Measurements from ENCODE around the gene TNKS2. TPM values are rescaled to one million over a fixed set of nuclear protein-coding genes. Genes with fewer than 3 reads are reported as not detected.

TNKS2 gene
- total and polyA plus RNA-seq, 10 donors, result 12.4 to 78.2 (median 55.6) TPM

DNA sequence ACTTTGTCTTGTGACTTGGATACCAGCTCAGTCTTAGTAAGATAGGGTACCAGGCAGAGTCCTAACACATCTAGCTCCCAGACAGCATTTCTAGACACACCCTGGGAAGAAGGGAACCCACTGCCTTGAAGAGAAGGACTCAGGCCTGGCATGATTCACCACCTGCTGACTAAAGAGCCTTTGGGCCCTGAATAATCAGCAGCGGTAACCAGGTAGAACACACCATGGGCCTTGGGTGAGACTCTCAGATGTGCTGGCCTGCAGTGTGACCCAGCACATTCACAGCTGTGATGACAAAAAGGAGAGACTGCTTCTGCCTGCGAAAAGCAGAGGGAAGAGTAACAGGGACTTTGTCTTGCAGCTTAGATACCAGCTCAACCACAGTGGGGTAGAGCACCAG, 10.4 kb upstream of the TNKS2 start:
- Histone ChIP-seq H3K27me3 (replicated peaks in 1 of 7) (no peaks in the 10 kb centered on the region), H3K4me1 (no peaks in the 10 kb centered on the region), H3K4me3 (no peak overlapping the region), H3K36me3 (no peaks in the 10 kb centered on the region), H3K9me3 (no peaks in the 10 kb centered on the region), H3K27ac (no peak overlapping the region)
- intact Hi-C loops (cut with DNase I; ENCODE audit: low total_unique reads), result no loop called here
- TF ChIP-seq, protein P1, sequence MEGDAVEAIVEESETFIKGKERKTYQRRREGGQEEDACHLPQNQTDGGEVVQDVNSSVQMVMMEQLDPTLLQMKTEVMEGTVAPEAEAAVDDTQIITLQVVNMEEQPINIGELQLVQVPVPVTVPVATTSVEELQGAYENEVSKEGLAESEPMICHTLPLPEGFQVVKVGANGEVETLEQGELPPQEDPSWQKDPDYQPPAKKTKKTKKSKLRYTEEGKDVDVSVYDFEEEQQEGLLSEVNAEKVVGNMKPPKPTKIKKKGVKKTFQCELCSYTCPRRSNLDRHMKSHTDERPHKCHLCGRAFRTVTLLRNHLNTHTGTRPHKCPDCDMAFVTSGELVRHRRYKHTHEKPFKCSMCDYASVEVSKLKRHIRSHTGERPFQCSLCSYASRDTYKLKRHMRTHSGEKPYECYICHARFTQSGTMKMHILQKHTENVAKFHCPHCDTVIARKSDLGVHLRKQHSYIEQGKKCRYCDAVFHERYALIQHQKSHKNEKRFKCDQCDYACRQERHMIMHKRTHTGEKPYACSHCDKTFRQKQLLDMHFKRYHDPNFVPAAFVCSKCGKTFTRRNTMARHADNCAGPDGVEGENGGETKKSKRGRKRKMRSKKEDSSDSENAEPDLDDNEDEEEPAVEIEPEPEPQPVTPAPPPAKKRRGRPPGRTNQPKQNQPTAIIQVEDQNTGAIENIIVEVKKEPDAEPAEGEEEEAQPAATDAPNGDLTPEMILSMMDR (IDR thresholded peaks at IDR 0.05 in 8 of 11, conservative IDR thresholded peaks at IDR 0.05 in 3 of 11), result no peak
- no peak for TF ChIP-seq POLR2AphosphoS5 (IDR thresholded peaks at IDR 0.05)
- TF ChIP-seq POLR2A (IDR thresholded peaks at IDR 0.05), result no peak
- WGBS, 5 donors, result 77 to 100% (median 97%) methylated on average over 2 of the region's 2 CpGs
- no peak for DNase-seq

DNA sequence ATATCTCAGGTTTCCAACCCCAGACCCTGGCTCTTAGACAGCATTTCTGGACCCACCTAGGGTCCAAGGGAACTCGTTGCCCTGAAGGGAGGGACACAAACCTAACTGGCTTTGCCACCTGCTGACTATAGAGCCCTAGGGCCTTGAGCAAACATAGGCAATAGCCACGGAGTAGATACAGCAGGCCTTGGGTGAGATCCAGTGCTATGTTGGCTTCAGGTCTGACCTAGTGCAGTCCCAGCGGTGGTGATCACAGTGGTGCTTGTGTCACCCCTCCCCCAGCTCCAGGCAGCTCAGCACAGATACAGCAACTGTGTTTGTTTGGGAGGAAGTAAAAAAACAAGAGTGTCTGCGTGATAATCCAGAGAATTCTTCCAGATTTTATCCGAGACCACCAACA, 9.7 kb upstream of the TNKS2 start:
- no peak for TF ChIP-seq POLR2AphosphoS5 (IDR thresholded peaks at IDR 0.05)
- TF ChIP-seq, protein P1 (IDR thresholded peaks at IDR 0.05 in 8 of 11, conservative IDR thresholded peaks at IDR 0.05 in 3 of 11), result no peak
- no peak for TF ChIP-seq POLR2A (IDR thresholded peaks at IDR 0.05)
- intact Hi-C loops (cut with DNase I; ENCODE audit: low total_unique reads), result no loop called here

DNA sequence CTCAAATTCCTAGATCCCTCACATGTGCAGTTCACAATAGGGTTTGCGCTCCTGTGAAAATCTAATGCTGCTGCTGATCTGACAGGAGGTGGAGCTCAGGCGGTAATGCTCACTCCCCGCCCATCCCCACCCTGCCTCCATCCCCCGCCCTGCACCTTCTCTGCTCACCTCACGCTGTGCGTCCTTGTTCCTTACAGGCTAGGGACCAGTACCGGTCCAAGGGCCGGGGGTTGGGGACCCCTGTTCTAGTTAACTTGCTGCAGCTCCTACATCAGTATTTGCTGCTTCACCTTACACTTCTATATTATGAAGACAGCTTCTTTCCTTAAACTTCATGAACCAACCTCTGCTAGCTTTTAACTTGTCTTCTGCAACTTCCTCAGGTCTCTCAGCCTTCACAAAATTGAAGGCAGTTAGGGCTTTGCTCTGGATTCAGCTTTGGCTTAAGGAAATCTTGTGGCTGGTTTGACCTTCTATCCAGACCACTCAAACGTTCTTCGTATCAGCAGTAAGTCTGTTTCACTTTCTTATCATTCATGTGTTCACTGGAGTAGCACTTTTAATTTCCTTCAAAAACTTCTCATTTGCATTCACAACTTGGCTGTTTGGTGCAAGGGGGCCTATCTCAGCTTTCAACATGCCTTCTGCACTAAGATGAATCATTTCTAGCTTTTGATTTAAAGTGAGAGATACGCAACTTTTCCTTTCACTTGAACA, 1.7 kb upstream of the TNKS2 start:
- peak; percentile 89 for DNase-seq
- peaks cover 28 to 50% (median 42%) of the 10 kb centered on the region in 6 donors for H3K4me1 ChIP-seq
- H3K27ac ChIP-seq, result peak overlapping the region; percentile 85 to 100 (median 98)
- intact Hi-C loops (cut with DNase I; ENCODE audit: low total_unique reads), result no loop called here
- H3K9me3 ChIP-seq, result no peaks in the 10 kb centered on the region
- peaks cover 0 to 4% (median 0%) of the 10 kb centered on the region in 6 donors for H3K36me3 ChIP-seq
- peak in 2 of 3 donors; percentile 42 to 53 for TF ChIP-seq POLR2AphosphoS5 (IDR thresholded peaks at IDR 0.05)
- TF ChIP-seq, protein P1 (IDR thresholded peaks at IDR 0.05 in 8 of 11, conservative IDR thresholded peaks at IDR 0.05 in 3 of 11), result no peak
- H3K27me3 ChIP-seq (replicated peaks in 1 of 7), result no peaks in the 10 kb centered on the region
- peak overlapping the region; percentile 33 to 93 (median 76) for H3K4me3 ChIP-seq
- WGBS, 5 donors, result 1 to 7% (median 2%) methylated on average over 11 of the region's 11 CpGs

More for the DNA sequence above, 9.7 kb upstream of the TNKS2 start:
- H3K4me3 ChIP-seq, result no peak overlapping the region
- H3K27me3 ChIP-seq (replicated peaks in 1 of 7), result no peaks in the 10 kb centered on the region
- no peaks in the 10 kb centered on the region for H3K9me3 ChIP-seq
- no peaks in the 10 kb centered on the region for H3K4me1 ChIP-seq
- no peak overlapping the region for H3K27ac ChIP-seq
- WGBS, 5 donors, result 81 to 92% (median 86%) methylated on average over 5 of the region's 5 CpGs
- DNase-seq, result no peak
- no peaks in the 10 kb centered on the region for H3K36me3 ChIP-seq

DNA sequence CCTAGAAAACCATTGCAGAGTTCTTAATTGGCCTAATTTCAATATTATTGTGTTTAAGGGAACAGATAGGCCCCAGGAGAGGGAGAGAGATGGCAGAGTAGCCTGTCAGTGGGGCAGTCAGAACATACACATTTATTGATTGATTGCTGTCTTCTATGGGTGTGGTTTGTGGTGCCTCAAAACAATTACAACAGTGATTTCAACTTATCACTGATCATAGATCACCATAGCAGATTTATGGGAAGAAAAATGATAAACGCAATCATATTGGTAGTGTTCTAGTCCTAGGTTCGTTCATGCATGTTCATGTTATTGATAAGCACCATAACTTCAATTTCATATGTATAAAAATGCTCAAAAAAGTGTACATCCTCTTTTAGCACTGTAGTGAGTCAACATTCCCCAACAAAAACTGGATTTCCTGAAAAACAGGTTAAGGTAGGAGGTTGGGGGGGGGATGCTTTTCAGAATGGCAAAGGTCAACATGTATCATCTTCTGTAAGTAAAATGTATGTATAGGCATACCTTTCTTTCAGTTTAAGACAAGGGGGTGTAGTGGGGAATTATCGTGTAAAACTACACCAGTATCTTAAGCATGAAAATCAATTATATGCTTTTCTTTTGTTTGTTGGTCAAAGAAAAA, 1.1 kb upstream of the TNKS2 start:
- H3K4me3 ChIP-seq, result peak overlapping the region; percentile 33 to 93 (median 76)
- no peak for DNase-seq
- no peaks in the 10 kb centered on the region for H3K9me3 ChIP-seq
- no peaks in the 10 kb centered on the region for H3K27me3 ChIP-seq (replicated peaks in 1 of 7)
- 46 to 59% (median 52%) methylated on average over 3 of the region's 3 CpGs for WGBS, 5 donors
- H3K4me1 ChIP-seq, result peaks cover 30 to 57% (median 49%) of the 10 kb centered on the region in 6 donors
- peak overlapping the region; percentile 95 to 100 (median 98) for H3K27ac ChIP-seq
- intact Hi-C loops (cut with DNase I; ENCODE audit: low total_unique reads), result no loop called here
- no peak for TF ChIP-seq POLR2AphosphoS5 (IDR thresholded peaks at IDR 0.05)
- H3K36me3 ChIP-seq, result peaks cover 0 to 11% (median 0%) of the 10 kb centered on the region in 6 donors
